ENCODE results near the gene PHF19.

PHF19 gene

GRCh38 chr9:120876842-120877240 is at the start of gene PHF19:
PHF19 (minus strand) TSS chr9:120877188; CDS start chr9:120874741, 2,447 bp downstream.
- peaks cover 13% of the 10 kb centered on the region for H3K36me3 ChIP-seq (ENCODE audit: control insufficient read depth, insufficient read depth, low read length)
- peak within 1 kb of the TSS; percentile 45; the same call in 1 of the 2 replicates for H3K9ac ChIP-seq (ENCODE audit: low read depth, low read length)
- H3K27me3 ChIP-seq (ENCODE audit: control insufficient read depth, insufficient read depth, low read length): peaks cover 9% of the 10 kb centered on the region
- H3K4me1 ChIP-seq (ENCODE audit: control insufficient read depth, insufficient read depth, low read length): peaks cover 48% of the 10 kb centered on the region
- peak within 1 kb of the TSS; percentile 75 for H3K4me3 ChIP-seq (ENCODE audit: low read depth, low read length)
- H3K9me3 ChIP-seq (ENCODE audit: control insufficient read depth, insufficient read depth, low read length): no peaks in the 10 kb centered on the region
- H3K27ac ChIP-seq (ENCODE audit: low read depth, low read length): peak within 1 kb of the TSS; percentile 83

DNA sequence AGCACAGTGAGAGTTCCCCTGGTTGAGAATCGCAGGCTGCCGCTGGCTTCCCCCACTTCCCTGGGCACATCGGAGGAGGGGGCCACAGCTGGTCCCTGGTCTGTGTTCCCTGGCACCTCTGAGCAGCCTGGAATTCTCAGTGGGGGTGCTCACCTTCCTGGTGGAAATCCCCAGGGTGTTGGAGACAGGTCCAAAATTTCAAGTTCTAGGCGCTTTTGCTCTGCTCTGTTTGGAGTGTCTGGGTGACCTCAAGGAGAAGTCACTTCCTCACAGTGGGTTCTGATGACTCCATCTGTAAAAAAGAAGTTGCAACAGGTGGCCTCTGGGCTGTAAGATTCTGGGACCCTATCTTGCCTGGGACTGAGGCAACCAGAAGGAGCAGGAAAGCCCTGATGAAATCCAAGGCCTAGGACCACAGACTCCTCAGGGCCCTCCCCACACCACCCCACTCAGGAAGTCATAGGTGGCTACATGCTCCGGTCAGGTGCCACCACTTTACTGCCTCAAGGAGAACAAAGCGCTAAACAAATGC is 49.5 kb upstream of the PHF19 start, which contains the start of gene TRAF1:
TSS of gene TRAF1 (minus strand) at position 400 of the 532 bp plus-strand sequence. CDS start 721 bp downstream, outside the sequence.
- H3K27ac ChIP-seq (ENCODE audit: low read depth, low read length): no peak within 1 kb of the TSS
- no peak within 1 kb of the TSS for H3K9ac ChIP-seq (ENCODE audit: low read depth, low read length)
- no peaks in the 10 kb centered on the region for H3K9me3 ChIP-seq (ENCODE audit: control insufficient read depth, insufficient read depth, low read length)
- no peaks in the 10 kb centered on the region for H3K36me3 ChIP-seq (ENCODE audit: control insufficient read depth, insufficient read depth, low read length)
- H3K27me3 ChIP-seq (ENCODE audit: control insufficient read depth, insufficient read depth, low read length): peaks cover 9% of the 10 kb centered on the region
- peaks cover 25% of the 10 kb centered on the region for H3K4me1 ChIP-seq (ENCODE audit: control insufficient read depth, insufficient read depth, low read length)
- no peak within 1 kb of the TSS for H3K4me3 ChIP-seq (ENCODE audit: low read depth, low read length)

DNA sequence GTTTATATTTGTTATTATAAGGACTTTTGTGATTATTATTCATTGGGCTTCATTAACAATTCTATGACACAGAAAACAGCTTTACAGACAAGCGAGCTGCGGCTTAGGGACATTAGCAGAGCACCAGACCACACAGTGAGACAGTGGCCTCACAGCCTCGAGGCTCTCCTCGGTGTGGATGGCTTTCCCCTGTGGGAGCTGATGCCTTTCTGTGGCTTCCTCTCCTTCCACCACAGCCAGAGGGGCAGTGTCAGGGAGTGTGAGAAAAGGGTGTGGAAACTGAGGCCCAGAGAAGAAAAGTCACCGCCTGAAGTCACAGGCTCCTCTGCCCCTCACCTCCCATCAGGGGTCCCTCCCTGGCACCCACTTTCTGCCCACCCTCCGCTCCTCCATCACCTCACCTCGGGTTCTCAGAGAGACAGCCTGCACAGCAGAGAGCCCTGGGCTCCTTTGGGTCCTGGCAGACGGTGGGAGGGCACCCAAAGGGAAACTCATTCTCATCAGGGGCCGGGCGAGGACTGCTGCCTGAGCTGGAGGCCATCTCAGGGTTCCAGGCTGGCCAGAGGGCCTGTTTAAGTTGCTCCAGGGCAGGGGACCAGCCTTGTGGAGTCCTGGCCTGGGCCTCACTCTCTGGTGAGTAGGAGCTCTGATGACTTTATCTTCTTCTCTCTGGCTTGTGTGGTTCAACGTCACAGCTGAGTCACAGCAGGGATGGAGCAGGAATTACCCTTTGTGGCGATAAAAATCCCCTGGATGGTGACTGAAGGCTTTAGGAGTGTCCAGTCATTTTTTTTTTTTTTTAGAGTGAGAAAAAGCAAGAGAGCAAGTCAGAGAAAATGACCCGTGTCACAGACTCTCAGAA is 48.8 kb upstream of the PHF19 start:
- Histone ChIP-seq H3K9me3 (ENCODE audit: control insufficient read depth, insufficient read depth, low read length) (no peaks in the 10 kb centered on the region), H3K27me3 (ENCODE audit: control insufficient read depth, insufficient read depth, low read length) (peaks cover 9% of the 10 kb centered on the region), H3K4me3 (ENCODE audit: low read depth, low read length) (no peak overlapping the region), H3K4me1 (ENCODE audit: control insufficient read depth, insufficient read depth, low read length) (peaks cover 31% of the 10 kb centered on the region), H3K27ac (ENCODE audit: low read depth, low read length) (no peak overlapping the region), H3K9ac (ENCODE audit: low read depth, low read length) (no peak overlapping the region), H3K36me3 (ENCODE audit: control insufficient read depth, insufficient read depth, low read length) (no peaks in the 10 kb centered on the region)

DNA sequence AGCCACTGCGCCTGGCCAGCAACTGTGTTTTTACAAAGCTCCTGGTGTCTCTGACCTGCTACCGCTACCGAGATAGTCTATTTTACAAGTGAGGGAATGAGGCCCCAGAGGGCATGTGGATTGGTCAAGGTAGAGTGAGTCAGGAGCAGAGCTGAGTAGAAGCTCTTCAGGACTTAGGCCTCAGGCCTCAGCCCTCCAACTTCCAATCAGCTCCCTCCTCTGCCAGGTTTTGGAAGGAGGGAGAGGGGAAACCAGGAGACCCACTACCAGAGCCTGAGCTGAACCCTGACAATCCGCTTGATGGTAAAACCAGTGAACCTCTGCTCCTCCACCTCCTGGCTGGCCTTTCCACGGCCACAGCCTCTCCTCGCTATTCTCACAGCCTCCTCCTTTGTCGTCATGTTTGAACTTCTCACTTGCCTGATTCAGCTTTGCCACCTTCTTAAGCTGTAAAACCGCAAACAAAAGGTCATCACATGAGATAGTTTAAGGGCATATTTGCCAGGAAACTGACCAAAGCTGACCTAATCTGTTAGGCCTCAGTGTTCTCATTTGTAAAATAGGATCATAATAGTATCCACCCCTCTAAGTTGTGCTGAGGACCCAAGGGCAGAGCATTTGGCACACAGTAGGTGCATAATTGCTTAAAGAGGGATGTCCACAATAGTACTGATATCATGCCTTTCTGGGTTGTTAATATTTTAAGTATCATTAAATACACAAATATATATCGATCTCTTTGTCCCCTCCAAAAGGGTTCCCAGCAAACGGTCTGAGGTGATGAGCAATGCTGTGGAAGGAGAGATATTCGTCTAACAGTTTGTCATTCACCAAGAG is 47.9 kb upstream of the PHF19 start:
- peaks cover 9% of the 10 kb centered on the region for H3K27me3 ChIP-seq (ENCODE audit: control insufficient read depth, insufficient read depth, low read length)
- H3K9me3 ChIP-seq (ENCODE audit: control insufficient read depth, insufficient read depth, low read length): no peaks in the 10 kb centered on the region
- H3K36me3 ChIP-seq (ENCODE audit: control insufficient read depth, insufficient read depth, low read length): no peaks in the 10 kb centered on the region
- no peak overlapping the region for H3K27ac ChIP-seq (ENCODE audit: low read depth, low read length)
- no peak overlapping the region for H3K4me3 ChIP-seq (ENCODE audit: low read depth, low read length)
- no peak overlapping the region for H3K9ac ChIP-seq (ENCODE audit: low read depth, low read length)
- peaks cover 39% of the 10 kb centered on the region for H3K4me1 ChIP-seq (ENCODE audit: control insufficient read depth, insufficient read depth, low read length)

GRCh38 chr9:120923620-120924328 is 46.8 kb upstream of the PHF19 start:
- Histone ChIP-seq H3K9me3 (ENCODE audit: control insufficient read depth, insufficient read depth, low read length) (no peaks in the 10 kb centered on the region), H3K4me3 (ENCODE audit: low read depth, low read length) (no peak overlapping the region), H3K27ac (ENCODE audit: low read depth, low read length) (no peak overlapping the region), H3K36me3 (ENCODE audit: control insufficient read depth, insufficient read depth, low read length) (no peaks in the 10 kb centered on the region), H3K4me1 (ENCODE audit: control insufficient read depth, insufficient read depth, low read length) (peaks cover 39% of the 10 kb centered on the region), H3K27me3 (ENCODE audit: control insufficient read depth, insufficient read depth, low read length) (peaks cover 9% of the 10 kb centered on the region), H3K9ac (ENCODE audit: low read depth, low read length) (no peak overlapping the region)

GRCh38 chr9:120922404-120923195 is 45.6 kb upstream of the PHF19 start:
- Histone ChIP-seq H3K27me3 (ENCODE audit: control insufficient read depth, insufficient read depth, low read length) (peaks cover 4% of the 10 kb centered on the region), H3K4me1 (ENCODE audit: control insufficient read depth, insufficient read depth, low read length) (peaks cover 39% of the 10 kb centered on the region), H3K27ac (ENCODE audit: low read depth, low read length) (no peak overlapping the region), H3K9ac (ENCODE audit: low read depth, low read length) (no peak overlapping the region), H3K4me3 (ENCODE audit: low read depth, low read length) (no peak overlapping the region), H3K36me3 (ENCODE audit: control insufficient read depth, insufficient read depth, low read length) (no peaks in the 10 kb centered on the region), H3K9me3 (ENCODE audit: control insufficient read depth, insufficient read depth, low read length) (no peaks in the 10 kb centered on the region)

DNA sequence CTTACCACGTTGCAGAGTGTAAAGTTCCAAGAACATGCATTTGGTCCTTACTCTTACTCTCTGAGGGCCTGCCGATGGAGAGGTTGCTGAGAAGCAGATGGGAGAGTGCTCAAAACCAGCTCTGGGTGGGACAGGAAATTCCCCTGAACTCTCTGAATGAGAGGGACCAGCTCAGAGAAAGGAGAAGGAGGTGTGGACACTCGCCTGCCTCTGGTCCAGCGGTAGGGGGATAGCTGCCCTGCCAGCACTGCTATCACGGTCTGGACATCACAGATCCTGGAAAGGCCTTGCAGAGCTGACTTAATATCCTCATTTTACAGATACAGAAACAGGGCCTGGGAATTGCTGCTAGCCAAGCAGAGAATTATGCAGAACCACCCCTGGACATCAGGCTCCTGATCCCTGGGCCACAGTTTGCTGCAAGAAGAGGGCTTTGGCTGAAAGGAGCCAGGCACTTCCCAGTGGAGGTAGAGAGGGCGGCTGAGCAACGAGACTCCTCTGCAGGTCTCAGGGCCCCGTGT is 44.7 kb upstream of the PHF19 start:
- H3K27me3 ChIP-seq (ENCODE audit: control insufficient read depth, insufficient read depth, low read length): no peaks in the 10 kb centered on the region
- peaks cover 39% of the 10 kb centered on the region for H3K4me1 ChIP-seq (ENCODE audit: control insufficient read depth, insufficient read depth, low read length)
- H3K9me3 ChIP-seq (ENCODE audit: control insufficient read depth, insufficient read depth, low read length): no peaks in the 10 kb centered on the region
- H3K4me3 ChIP-seq (ENCODE audit: low read depth, low read length): no peak overlapping the region
- H3K9ac ChIP-seq (ENCODE audit: low read depth, low read length): no peak overlapping the region
- H3K36me3 ChIP-seq (ENCODE audit: control insufficient read depth, insufficient read depth, low read length): no peaks in the 10 kb centered on the region
- H3K27ac ChIP-seq (ENCODE audit: low read depth, low read length): no peak overlapping the region

GRCh38 chr9:120920806-120921178 is 43.8 kb upstream of the PHF19 start:
- Histone ChIP-seq H3K27me3 (ENCODE audit: control insufficient read depth, insufficient read depth, low read length) (no peaks in the 10 kb centered on the region), H3K4me1 (ENCODE audit: control insufficient read depth, insufficient read depth, low read length) (peaks cover 33% of the 10 kb centered on the region), H3K4me3 (ENCODE audit: low read depth, low read length) (no peak overlapping the region), H3K9me3 (ENCODE audit: control insufficient read depth, insufficient read depth, low read length) (no peaks in the 10 kb centered on the region), H3K36me3 (ENCODE audit: control insufficient read depth, insufficient read depth, low read length) (no peaks in the 10 kb centered on the region), H3K9ac (ENCODE audit: low read depth, low read length) (no peak overlapping the region), H3K27ac (ENCODE audit: low read depth, low read length) (no peak overlapping the region)

DNA sequence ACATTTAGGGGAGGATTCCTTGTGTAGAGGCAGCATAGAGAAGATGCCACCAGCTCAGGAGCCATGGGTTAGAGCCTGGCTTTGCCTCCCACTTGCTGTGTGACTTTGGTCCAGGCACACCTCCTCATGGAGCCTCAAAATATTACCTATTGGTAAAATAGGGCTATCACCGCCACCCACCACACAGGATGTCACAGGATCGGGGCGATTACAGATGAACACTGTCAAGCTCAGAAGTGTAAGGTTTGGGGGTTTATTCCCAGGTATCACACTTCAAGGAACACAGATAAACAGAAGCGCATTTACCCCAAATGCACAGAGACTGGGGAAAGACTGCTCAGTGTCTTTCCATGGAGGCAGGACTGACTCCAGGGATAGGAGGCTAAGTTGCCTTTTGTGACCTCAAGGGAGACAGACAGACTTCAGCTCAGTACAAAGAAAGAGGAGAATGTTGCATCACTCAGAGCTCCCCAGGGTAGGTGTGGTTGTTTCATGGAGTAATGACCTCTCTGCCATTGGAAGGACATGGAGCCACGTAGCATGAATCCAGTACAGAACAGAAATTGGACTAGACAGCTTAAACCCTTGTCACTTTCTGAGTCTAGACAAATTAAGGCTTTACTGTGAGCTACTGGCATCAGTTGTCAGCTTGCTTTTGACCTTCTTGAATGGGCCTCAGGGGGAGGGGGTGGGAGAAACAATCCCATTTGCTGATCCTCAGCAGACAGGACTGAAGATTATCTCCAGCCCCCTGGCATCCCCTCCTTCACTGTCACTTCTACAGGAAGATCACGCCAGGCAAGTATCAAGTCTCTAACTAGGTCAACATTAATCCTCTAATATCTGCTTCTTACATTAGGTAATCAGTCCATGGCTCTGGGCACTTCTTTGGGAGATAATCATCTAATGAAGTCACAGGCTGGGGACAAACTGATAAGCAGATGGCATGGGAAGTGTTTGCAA is 43.1 kb upstream of the PHF19 start:
- H3K4me1 ChIP-seq (ENCODE audit: control insufficient read depth, insufficient read depth, low read length): peaks cover 26% of the 10 kb centered on the region
- H3K27ac ChIP-seq (ENCODE audit: low read depth, low read length): no peak overlapping the region
- no peak overlapping the region for H3K9ac ChIP-seq (ENCODE audit: low read depth, low read length)

More for the DNA sequence above, 43.1 kb upstream of the PHF19 start:
- no peaks in the 10 kb centered on the region for H3K36me3 ChIP-seq (ENCODE audit: control insufficient read depth, insufficient read depth, low read length)
- H3K4me3 ChIP-seq (ENCODE audit: low read depth, low read length): no peak overlapping the region
- no peaks in the 10 kb centered on the region for H3K9me3 ChIP-seq (ENCODE audit: control insufficient read depth, insufficient read depth, low read length)
- no peaks in the 10 kb centered on the region for H3K27me3 ChIP-seq (ENCODE audit: control insufficient read depth, insufficient read depth, low read length)

Data from HUES48 (cell line).